H1 (cell line): ENCODE data around the gene ACER3. TPM values are rescaled to one million over a fixed set of nuclear protein-coding genes. Genes with fewer than 3 reads are reported as not detected.

Experiments used
- CTCF ChIA-PET: fragments of 300-600 bp; sonication (Branson Sonifier 250); formaldehyde crosslinking; loops from one replicate; lab custom pipeline; 2021; ENCODE audit not compliant: partially characterized antibody; lab: Charles Lee
- POLR2A ChIA-PET: fragments of 300-600 bp; sonication (Branson Sonifier 250); formaldehyde crosslinking; loops from one replicate; lab custom pipeline; 2021; ENCODE audit warnings: inconsistent platforms; ENCODE audit not compliant: partially characterized antibody; lab: Charles Lee
- DNase-seq, 2 experiments: peaks; one replicate each; pipeline versions ENCODE4 v3.0.0 to v3.0.0-alpha.2; 2010 to 2022; ENCODE audit warnings: low spot score in 2 of 2, low read depth in 1 of 2, mixed read lengths in 1 of 2
- FAIRE-seq: peaks from 2 replicates; lab custom pipeline; 2011; peaks lifted over from hg19 to GRCh38; lab: Jason Lieb, UNC
- H2AFZ ChIP-seq: 2 replicates; pipeline ENCODE4 v1.8.1; 2012; ENCODE audit warnings: low read length, inconsistent platforms
- H2AK5ac ChIP-seq: 2 replicates; pipeline ENCODE4 v1.6.1; 2013; ENCODE audit warnings: low read depth, low read length
- H2BK120ac ChIP-seq: replicated peaks from 2 replicates; pipeline ENCODE3; 2013; ENCODE audit warnings: low read depth, low read length, inconsistent platforms
- H2BK12ac ChIP-seq: 2 replicates; pipeline ENCODE4 v1.6.1; 2013; ENCODE audit warnings: low read depth, low read length
- H2BK15ac ChIP-seq: 2 replicates; pipeline ENCODE4 v1.6.1; 2013; ENCODE audit warnings: low read length
- H2BK20ac ChIP-seq: 2 replicates; pipeline ENCODE4 v1.6.1; 2013; ENCODE audit warnings: low read length
- H2BK5ac ChIP-seq: 2 replicates; pipeline ENCODE4 v1.6.1; 2013; ENCODE audit warnings: low read depth, low read length
- H3K14ac ChIP-seq: 2 replicates; pipeline ENCODE4 v1.6.1; 2013; ENCODE audit warnings: inconsistent platforms; ENCODE audit not compliant: insufficient read length
- H3K18ac ChIP-seq: 2 replicates; pipeline ENCODE4 v1.6.1; 2013; ENCODE audit warnings: low read length; ENCODE audit errors: extremely low read depth
- H3K23ac ChIP-seq: 2 replicates; pipeline ENCODE4 v1.6.1; 2013; ENCODE audit warnings: inconsistent platforms; ENCODE audit not compliant: insufficient read length
- H3K23me2 ChIP-seq: 2 replicates; pipeline ENCODE4 v1.6.1; 2013; ENCODE audit warnings: low read depth, low read length
- H3K27ac ChIP-seq: 2 replicates; pipeline ENCODE4 v1.6.1; 2011; ENCODE audit warnings: low read depth, low read length, inconsistent platforms
- H3K27me3 ChIP-seq, 4 experiments: replicated peaks in 1 of 4; 1 replicate in 1 of 4; 2 replicates in 3 of 4; pipeline versions ENCODE4 v1.6.1 to v1.8.1; 2011 to 2013; ENCODE audit warnings: low read length in 3 of 4, mild to moderate bottlenecking in 3 of 4, inconsistent platforms in 2 of 4, mixed read lengths in 2 of 4, moderate library complexity in 1 of 4; ENCODE audit not compliant: control insufficient read depth in 3 of 4, insufficient read depth in 3 of 4; ENCODE audit errors: extremely low read depth in 1 of 4
- H3K36me3 ChIP-seq, 4 experiments: 2 replicates each; pipeline versions ENCODE4 v1.6.1 to v1.8.1; 2011 to 2013; ENCODE audit warnings: mild to moderate bottlenecking in 4 of 4, low read length in 3 of 4, moderate library complexity in 2 of 4, control low read depth in 1 of 4, inconsistent platforms in 1 of 4; ENCODE audit not compliant: insufficient read depth in 4 of 4, control insufficient read depth in 2 of 4
- H3K4ac ChIP-seq: replicated peaks from 2 replicates; pipeline ENCODE3; 2013; ENCODE audit warnings: low read length, low read depth, mixed read lengths, inconsistent platforms; ENCODE audit not compliant: insufficient read length
- H3K4me1 ChIP-seq, 4 experiments: replicated peaks in 1 of 4; 1 replicate in 1 of 4; 2 replicates in 3 of 4; pipeline versions ENCODE4 v1.6.1 to v1.8.1; 2011 to 2013; ENCODE audit warnings: low read length in 3 of 4, inconsistent platforms in 2 of 4, mixed read lengths in 1 of 4; ENCODE audit not compliant: insufficient read depth in 4 of 4, control insufficient read depth in 3 of 4
- H3K4me2 ChIP-seq, 2 experiments: 2 replicates each; pipeline versions ENCODE4 v1.6.1 to v1.8.1; 2011 to 2013; ENCODE audit warnings: low read depth in 2 of 2, low read length in 2 of 2, control low read depth in 1 of 2, inconsistent platforms in 1 of 2, mild to moderate bottlenecking in 1 of 2; ENCODE audit not compliant: insufficient read depth in 1 of 2
- H3K4me3 ChIP-seq, 4 experiments: fragments of 200-600, 300-600 bp in 1 of 4; sonication (generic), shearing (Covaris generic), sonication (Bioruptor Twin) in 1 of 4; 2 replicates each; pipeline versions ENCODE4 v1.5.1 to v1.8.1; 2011 to 2016; ENCODE audit warnings: low read length in 4 of 4, low read depth in 3 of 4, control low read depth in 2 of 4, inconsistent platforms in 2 of 4, mild to moderate bottlenecking in 2 of 4, mixed read lengths in 1 of 4, moderate library complexity in 1 of 4; ENCODE audit not compliant: insufficient read depth in 2 of 4; ENCODE audit errors: extremely low read depth in 1 of 4
- H3K56ac ChIP-seq: replicated peaks from 2 replicates; pipeline ENCODE3; 2013; ENCODE audit warnings: low read depth, mild to moderate bottlenecking, mixed read lengths, low read length, inconsistent platforms; ENCODE audit not compliant: insufficient read length
- H3K79me1 ChIP-seq: 2 replicates; pipeline ENCODE4 v1.6.1; 2013; ENCODE audit warnings: low read depth, low read length, control low read depth
- H3K79me2 ChIP-seq, 2 experiments: 2 replicates each; pipeline versions ENCODE4 v1.6.1 to v1.8.1; 2012 to 2013; ENCODE audit warnings: low read length in 2 of 2, mild to moderate bottlenecking in 2 of 2, inconsistent platforms in 1 of 2; ENCODE audit not compliant: insufficient read depth in 2 of 2, control insufficient read depth in 1 of 2
- H3K9ac ChIP-seq, 4 experiments: replicated peaks in 1 of 4; 1 replicate in 1 of 4; 2 replicates in 3 of 4; pipeline versions ENCODE4 v1.6.1 to v1.8.1; 2011 to 2013; ENCODE audit warnings: low read depth in 3 of 4, low read length in 3 of 4, control low read depth in 2 of 4, mild to moderate bottlenecking in 2 of 4, moderate library complexity in 2 of 4, inconsistent platforms in 1 of 4; ENCODE audit errors: extremely low read depth in 1 of 4
- H3K9me3 ChIP-seq, 2 experiments: 2 replicates each; pipeline versions ENCODE4 v1.6.1 to v1.8.1; 2012 to 2013; ENCODE audit warnings: mild to moderate bottlenecking in 2 of 2, moderate library complexity in 2 of 2, control low read depth in 1 of 2, inconsistent platforms in 1 of 2, low read depth in 1 of 2, low read length in 1 of 2, mixed read lengths in 1 of 2; ENCODE audit not compliant: insufficient read depth in 2 of 2
- H4K20me1 ChIP-seq, 2 experiments: replicated peaks in 1 of 2; 2 replicates each; pipeline versions ENCODE3 to v1.8.1; 2011 to 2013; ENCODE audit warnings: inconsistent platforms in 2 of 2, low read length in 2 of 2, mild to moderate bottlenecking in 1 of 2; ENCODE audit not compliant: insufficient read depth in 2 of 2, control insufficient read depth in 1 of 2
- H4K5ac ChIP-seq: 2 replicates; pipeline ENCODE4 v1.6.1; 2013; ENCODE audit warnings: low read length, low read depth, mixed read lengths, inconsistent platforms; ENCODE audit not compliant: insufficient read length
- H4K8ac ChIP-seq: 2 replicates; pipeline ENCODE4 v1.8.0; 2013; ENCODE audit warnings: mild to moderate bottlenecking, moderate library complexity, low read length, inconsistent platforms; ENCODE audit not compliant: insufficient read depth; ENCODE audit errors: extremely low read depth
- H4K91ac ChIP-seq: replicated peaks from 2 replicates; pipeline ENCODE3; 2013; ENCODE audit warnings: low read length, mixed read lengths, inconsistent platforms; ENCODE audit not compliant: insufficient read length
- BRCA1 ChIP-seq: IDR thresholded peaks from 2 replicates; pipeline ENCODE4 v1.6.1; 2012; ENCODE audit warnings: low read depth, low read length, improper control_type of control experiment
- EP300 ChIP-seq, 2 experiments: IDR thresholded peaks; 1 replicate in 1 of 2; 2 replicates in 1 of 2; pipeline ENCODE4 v1.6.1; 2011 to 2012; ENCODE audit warnings: low read depth in 2 of 2, low read length in 2 of 2, mild to moderate bottlenecking in 2 of 2, borderline replicate concordance in 1 of 2, inconsistent platforms in 1 of 2, moderate library complexity in 1 of 2
- EZH2 ChIP-seq: fragments of 200-600 bp; sonication (generic); IDR thresholded peaks from 2 replicates; pipeline ENCODE4 v1.7.1; 2012; ENCODE audit warnings: low read depth, mild to moderate bottlenecking, moderate library complexity, low read length, inconsistent platforms; ENCODE audit not compliant: severe bottlenecking
- HDAC2 ChIP-seq, 2 experiments: fragments of 300-600 bp in 1 of 2; sonication (generic) in 1 of 2; IDR thresholded peaks; 2 replicates each; pipeline ENCODE4 v1.6.1; 2011 to 2012; ENCODE audit warnings: low read depth in 2 of 2, low read length in 2 of 2, mild to moderate bottlenecking in 2 of 2, moderate library complexity in 2 of 2, borderline replicate concordance in 1 of 2, inconsistent platforms in 1 of 2
- JUND ChIP-seq: IDR thresholded peaks from 2 replicates; pipeline ENCODE4 v1.6.1; 2011; ENCODE audit warnings: mild to moderate bottlenecking, improper control_type of control experiment, low read length
- KDM4A ChIP-seq: IDR thresholded peaks from one replicate; pipeline ENCODE4 v1.7.1; 2012; ENCODE audit warnings: low read depth, mild to moderate bottlenecking, moderate library complexity, low read length, inconsistent platforms; ENCODE audit not compliant: severe bottlenecking
- RXRA ChIP-seq: IDR thresholded peaks from 2 replicates; pipeline ENCODE4 v1.6.1; 2011; ENCODE audit warnings: low read depth, mild to moderate bottlenecking, low read length, moderate library complexity; ENCODE audit not compliant: insufficient read depth
- WGBS, 2 experiments: shearing (Covaris generic) in 1 of 2; methylation state at CpG; one replicate each; pipeline versions ENCODE4 v1.1.6 to v1.1.7; 2013 to 2015; ENCODE audit warnings: low lambda C conversion rate in 2 of 2, mixed read lengths in 2 of 2, inconsistent platforms in 1 of 2, low coverage in 1 of 2, missing lambda C conversion rate in 1 of 2; ENCODE audit not compliant: insufficient replicate concordance in 2 of 2, insufficient coverage in 1 of 2, insufficient read length in 1 of 2; ENCODE audit errors: extremely low coverage in 1 of 2, missing lambda C conversion rate in 1 of 2; 5-methylcytosine and 5-hydroxymethylcytosine counted together
- polyA plus RNA-seq, 7 experiments: library from polyadenylated mRNA; depleted of rRNA in 3 of 7; stranded (reverse) in 5 of 7; unstranded in 2 of 7; fragments of >200 nt in 5 of 7; fragments of 200-250 nt in 2 of 7; gene quantifications; 1 replicate in 5 of 7; 2 replicates in 1 of 7; 4 replicates in 1 of 7; pipeline versions ENCODE4 v1.2.1 to v1.2.3, GENCODE V29; 2011 to 2013; ENCODE audit warnings: missing spikeins in 2 of 7, mixed read lengths in 2 of 7
- total RNA-seq: library from RNA; stranded (reverse); fragmentation: NEBNext Ultra II Directional; extraction: Animal tissue kit (Norgen Biotek cat#: 25700); gene quantifications from 2 replicates; pipeline ENCODE4 v1.2.1, GENCODE V29; 2021
- TF ChIP-seq, protein P1 (sequence below), 3 experiments: IDR thresholded peaks; 1 replicate in 2 of 3; 2 replicates in 1 of 3; pipeline versions ENCODE4 v1.5.1 to v1.6.1; 2011; ENCODE audit warnings: low read length in 3 of 3, mild to moderate bottlenecking in 3 of 3, inconsistent platforms in 2 of 3, low read depth in 1 of 3, moderate library complexity in 1 of 3; ENCODE audit not compliant: insufficient read depth in 1 of 3; ENCODE audit errors: control extremely low read depth in 1 of 3
- TF ChIP-seq, protein P2 (sequence below): IDR thresholded peaks from 2 replicates; pipeline ENCODE4 v1.6.1; 2012; ENCODE audit warnings: low read length, inconsistent platforms

Gene ACER3
- total and polyA plus RNA-seq, 2 of the 8 experiments (the other 6 are each of a cell fraction or from before 2014, with no cell fraction given), result 5.7 to 16.2 TPM

DNA sequence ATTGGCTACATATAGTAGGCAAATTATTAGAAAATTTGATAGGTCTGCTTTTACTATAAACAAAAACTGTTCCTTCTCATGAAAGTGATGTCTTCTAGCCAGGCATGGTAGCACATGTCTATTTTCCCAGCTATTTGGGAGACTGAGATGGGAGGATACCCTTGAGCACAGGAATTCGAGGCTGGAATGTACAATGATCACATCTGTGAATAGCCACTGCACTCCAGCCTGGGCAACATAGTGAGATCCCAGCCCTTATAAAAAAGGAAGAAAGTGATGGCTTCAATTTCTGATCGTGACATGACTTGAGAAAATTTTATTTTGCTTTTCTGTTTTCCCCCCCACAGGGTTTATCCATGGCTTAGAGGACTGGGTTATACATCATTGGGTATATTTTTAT lies 154.0 kb downstream of the ACER3 start:
- Histone ChIP-seq H2AK5ac (no peak overlapping the region), H3K14ac (no peak overlapping the region), H2BK5ac (no peak overlapping the region), H2BK12ac (no peak overlapping the region), H3K18ac (no peak overlapping the region), H4K91ac (no peak overlapping the region), H3K4me1 (no peaks in the 10 kb centered on the region), H3K4ac (no peak overlapping the region), H3K27me3 (no peaks in the 10 kb centered on the region), H3K36me3 (no peaks in the 10 kb centered on the region), H4K8ac (no peak overlapping the region), H3K9me3 (no peaks in the 10 kb centered on the region), H3K79me2 (no peaks in the 10 kb centered on the region), H3K56ac (no peak overlapping the region), H3K79me1 (no peaks in the 10 kb centered on the region), H3K4me2 (no peak overlapping the region), H2BK120ac (no peak overlapping the region), H4K5ac (no peak overlapping the region), H2AFZ (no peak overlapping the region), H4K20me1 (no peaks in the 10 kb centered on the region), H3K27ac (no peak overlapping the region), H2BK20ac (no peak overlapping the region), H3K9ac (no peak overlapping the region), H2BK15ac (no peak overlapping the region), H3K23ac (no peak overlapping the region), H3K23me2 (no peaks in the 10 kb centered on the region), H3K4me3 (no peak overlapping the region)
- 86% methylated on average over 2 of the region's 2 CpGs; no CpG with 5 or more reads in 1 of the 2 experiments for WGBS, 2 experiments
- DNase-seq (no peak), FAIRE-seq (no peak)
- POLR2A ChIA-PET, result no interaction called here
- CTCF ChIA-PET, result no interaction called here
- TF ChIP-seq EZH2 (no peak), KDM4A (no peak), HDAC2 (IDR thresholded peaks at IDR 0.05; ENCODE audit: borderline replicate concordance in 1 of 2, low read depth in 2 of 2, low read length in 2 of 2) (no peak), JUND (no peak), EP300 (IDR thresholded peaks at IDR 0.05; ENCODE audit: borderline replicate concordance in 1 of 2, low read depth in 2 of 2, low read length in 2 of 2) (no peak), RXRA (no peak), BRCA1 (no peak)
- TF ChIP-seq, protein P1, sequence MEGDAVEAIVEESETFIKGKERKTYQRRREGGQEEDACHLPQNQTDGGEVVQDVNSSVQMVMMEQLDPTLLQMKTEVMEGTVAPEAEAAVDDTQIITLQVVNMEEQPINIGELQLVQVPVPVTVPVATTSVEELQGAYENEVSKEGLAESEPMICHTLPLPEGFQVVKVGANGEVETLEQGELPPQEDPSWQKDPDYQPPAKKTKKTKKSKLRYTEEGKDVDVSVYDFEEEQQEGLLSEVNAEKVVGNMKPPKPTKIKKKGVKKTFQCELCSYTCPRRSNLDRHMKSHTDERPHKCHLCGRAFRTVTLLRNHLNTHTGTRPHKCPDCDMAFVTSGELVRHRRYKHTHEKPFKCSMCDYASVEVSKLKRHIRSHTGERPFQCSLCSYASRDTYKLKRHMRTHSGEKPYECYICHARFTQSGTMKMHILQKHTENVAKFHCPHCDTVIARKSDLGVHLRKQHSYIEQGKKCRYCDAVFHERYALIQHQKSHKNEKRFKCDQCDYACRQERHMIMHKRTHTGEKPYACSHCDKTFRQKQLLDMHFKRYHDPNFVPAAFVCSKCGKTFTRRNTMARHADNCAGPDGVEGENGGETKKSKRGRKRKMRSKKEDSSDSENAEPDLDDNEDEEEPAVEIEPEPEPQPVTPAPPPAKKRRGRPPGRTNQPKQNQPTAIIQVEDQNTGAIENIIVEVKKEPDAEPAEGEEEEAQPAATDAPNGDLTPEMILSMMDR (IDR thresholded peaks at IDR 0.05; ENCODE audit: control extremely low read depth in 1 of 3, insufficient read depth in 1 of 3, low read depth in 1 of 3, low read length in 3 of 3), result no peak
- TF ChIP-seq, protein P2, sequence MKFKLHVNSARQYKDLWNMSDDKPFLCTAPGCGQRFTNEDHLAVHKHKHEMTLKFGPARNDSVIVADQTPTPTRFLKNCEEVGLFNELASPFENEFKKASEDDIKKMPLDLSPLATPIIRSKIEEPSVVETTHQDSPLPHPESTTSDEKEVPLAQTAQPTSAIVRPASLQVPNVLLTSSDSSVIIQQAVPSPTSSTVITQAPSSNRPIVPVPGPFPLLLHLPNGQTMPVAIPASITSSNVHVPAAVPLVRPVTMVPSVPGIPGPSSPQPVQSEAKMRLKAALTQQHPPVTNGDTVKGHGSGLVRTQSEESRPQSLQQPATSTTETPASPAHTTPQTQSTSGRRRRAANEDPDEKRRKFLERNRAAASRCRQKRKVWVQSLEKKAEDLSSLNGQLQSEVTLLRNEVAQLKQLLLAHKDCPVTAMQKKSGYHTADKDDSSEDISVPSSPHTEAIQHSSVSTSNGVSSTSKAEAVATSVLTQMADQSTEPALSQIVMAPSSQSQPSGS, result no peak
